Measurements from ENCODE around the gene NEDD4L. TPM values are rescaled to one million over a fixed set of nuclear protein-coding genes. Genes with fewer than 3 reads are reported as not detected.
A peak's percentile ranks its signal among the peaks of the same experiment; 100 is the strongest.

Gene NEDD4L
- total RNA-seq, 4 donors from 2014 or later = 22.7 to 39.9 (median 34.7) TPM

GRCh38 chr18:58316396-58317342 lies 272.6 kb downstream of the NEDD4L start:
- Histone ChIP-seq H3K4me3 (no peak overlapping the region), H3K27ac (replicated peaks in 1 of 4) (peak overlapping the region; percentile 77 to 81 (median 78)), H3K4me1 (peaks cover 41 to 58% (median 54%) of the 10 kb centered on the region in 4 donors), H3K36me3 (no peaks in the 10 kb centered on the region), H3K9me3 (no peaks in the 10 kb centered on the region), H3K27me3 (no peaks in the 10 kb centered on the region)
- peak in 1 of 2 donors; percentile 21 for TF ChIP-seq POLR2AphosphoS5 (IDR thresholded peaks at IDR 0.05)
- TF ChIP-seq POLR2A (IDR thresholded peaks at IDR 0.05; ENCODE audit: low read depth) = no peak
- TF ChIP-seq CTCF (IDR thresholded peaks at IDR 0.05) = no peak
- peak; percentile 11 for TF ChIP-seq EP300 (IDR thresholded peaks at IDR 0.05)
- DNase-seq (ENCODE audit: extremely low spot score) = no peak
- intact Hi-C loops (cut with DNase I) = loop anchor here (5.0 kb wide), 2 partner anchors 269 to 439 kb away; no protein-coding TSS in a partner anchor
- 69% methylated on average over 16 of the region's 16 CpGs for WGBS

GRCh38 chr18:58319719-58320118 lies 275.7 kb downstream of the NEDD4L start:
- no peak for TF ChIP-seq POLR2AphosphoS5 (IDR thresholded peaks at IDR 0.05)
- TF ChIP-seq POLR2A (IDR thresholded peaks at IDR 0.05; ENCODE audit: low read depth) = no peak
- TF ChIP-seq EP300 (IDR thresholded peaks at IDR 0.05) = no peak
- TF ChIP-seq CTCF (IDR thresholded peaks at IDR 0.05) = no peak
- H3K27ac ChIP-seq (replicated peaks in 1 of 4) = no peak overlapping the region
- intact Hi-C loops (cut with DNase I) = loop anchor here (5.0 to 10.0 kb wide), 4 partner anchors 127 to 442 kb away; no protein-coding TSS in a partner anchor
- H3K36me3 ChIP-seq = peaks cover 0 to 3% (median 0%) of the 10 kb centered on the region in 4 donors
- H3K4me1 ChIP-seq = peaks cover 29 to 49% (median 42%) of the 10 kb centered on the region in 4 donors
- no peak for DNase-seq (ENCODE audit: extremely low spot score)
- H3K9me3 ChIP-seq = no peaks in the 10 kb centered on the region
- no peaks in the 10 kb centered on the region for H3K27me3 ChIP-seq
- no peak overlapping the region for H3K4me3 ChIP-seq
- 97% methylated on average over 2 of the region's 2 CpGs for WGBS

GRCh38 chr18:58320907-58321561 lies 277.0 kb downstream of the NEDD4L start:
- Histone ChIP-seq H3K9me3 (no peaks in the 10 kb centered on the region), H3K36me3 (peaks cover 0 to 11% (median 0%) of the 10 kb centered on the region in 4 donors), H3K4me3 (no peak overlapping the region), H3K4me1 (peaks cover 16 to 36% (median 29%) of the 10 kb centered on the region in 4 donors), H3K27me3 (no peaks in the 10 kb centered on the region), H3K27ac (replicated peaks in 1 of 4) (peak overlapping the region in 1 of 4 donors; percentile 33)
- 95% methylated on average over 3 of the region's 3 CpGs for WGBS
- intact Hi-C loops (cut with DNase I) = loop anchor here (5.0 to 10.0 kb wide), 2 partner anchors 129 to 186 kb away; no protein-coding TSS in a partner anchor
- DNase-seq (ENCODE audit: extremely low spot score) = no peak
- TF ChIP-seq POLR2A (IDR thresholded peaks at IDR 0.05; ENCODE audit: low read depth) = no peak
- TF ChIP-seq EP300 (IDR thresholded peaks at IDR 0.05) = no peak
- TF ChIP-seq POLR2AphosphoS5 (IDR thresholded peaks at IDR 0.05) = no peak
- no peak for TF ChIP-seq CTCF (IDR thresholded peaks at IDR 0.05)

GRCh38 chr18:58321986-58322385 lies 278.0 kb downstream of the NEDD4L start:
- peak overlapping the region in 3 of 4 donors; percentile 9 to 39 (median 33) for H3K27ac ChIP-seq (replicated peaks in 1 of 4)
- H3K4me1 ChIP-seq = peaks cover 6 to 27% (median 20%) of the 10 kb centered on the region in 4 donors
- intact Hi-C loops (cut with DNase I) = loop anchor here (5.0 to 10.0 kb wide), 2 partner anchors 130 to 187 kb away; no protein-coding TSS in a partner anchor
- peaks cover 0 to 11% (median 0%) of the 10 kb centered on the region in 4 donors for H3K36me3 ChIP-seq
- no peak for DNase-seq (ENCODE audit: extremely low spot score)
- H3K9me3 ChIP-seq = no peaks in the 10 kb centered on the region
- H3K27me3 ChIP-seq = no peaks in the 10 kb centered on the region
- TF ChIP-seq POLR2A (IDR thresholded peaks at IDR 0.05; ENCODE audit: low read depth) = no peak
- peak; percentile 52 to 71 (median 63) for TF ChIP-seq CTCF (IDR thresholded peaks at IDR 0.05)
- TF ChIP-seq POLR2AphosphoS5 (IDR thresholded peaks at IDR 0.05) = peak; percentile 58 to 59
- TF ChIP-seq EP300 (IDR thresholded peaks at IDR 0.05) = no peak
- H3K4me3 ChIP-seq = no peak overlapping the region
- WGBS = 11% methylated on average over 6 of the region's 6 CpGs

Data from esophagus muscularis mucosa (tissue), 4 donors.